Cerebellar cortex (tissue), 1 donor: ENCODE measurements around the gene TNFAIP8.

Experiments
- DNase-seq: peaks from one replicate; pipeline ENCODE4 v3.0.0-alpha.2; 2015; ENCODE audit warnings: low spot score

TNFAIP8 gene

GRCh38 chr5:119347991-119348390 lies 7.8 kb upstream of the TNFAIP8 start:
- DNase-seq, result no peak

- DNase-seq, result no peak
Measured at GRCh38 chr5:119353213-119353612, 2.6 kb upstream of the TNFAIP8 start.

GRCh38 chr5:119353686-119354366 lies 2.0 kb upstream of the TNFAIP8 start:
- no peak for DNase-seq

- DNase-seq, result no peak
Measured at GRCh38 chr5:119354537-119355243, 1.1 kb upstream of the TNFAIP8 start.

- no peak for DNase-seq
Measured at GRCh38 chr5:119355244-119355638, 578 bp upstream of the TNFAIP8 start.

GRCh38 chr5:119356612-119357188 lies 881 bp downstream of the TNFAIP8 start:
- no peak for DNase-seq

- DNase-seq, result no peak
Measured at GRCh38 chr5:119357270-119357669, 1.5 kb downstream of the TNFAIP8 start.

GRCh38 chr5:119357808-119358529 lies 2.1 kb downstream of the TNFAIP8 start:
- no peak for DNase-seq

- DNase-seq, result no peak
Measured at GRCh38 chr5:119358530-119358900, 2.7 kb downstream of the TNFAIP8 start.

- DNase-seq, result no peak
Measured at GRCh38 chr5:119358901-119359603, 3.2 kb downstream of the TNFAIP8 start.

- DNase-seq, result no peak
Measured at GRCh38 chr5:119359737-119360413, 4.1 kb downstream of the TNFAIP8 start.

- no peak for DNase-seq
Measured at GRCh38 chr5:119360905-119361593, 5.2 kb downstream of the TNFAIP8 start.

- DNase-seq, result no peak
Measured at GRCh38 chr5:119361594-119362125, 5.8 kb downstream of the TNFAIP8 start.

- no peak for DNase-seq
Measured at GRCh38 chr5:119362714-119363113, 6.9 kb downstream of the TNFAIP8 start.

- DNase-seq, result no peak
Measured at GRCh38 chr5:119363271-119363670, 7.5 kb downstream of the TNFAIP8 start.

GRCh38 chr5:119363936-119364335 lies 8.1 kb downstream of the TNFAIP8 start:
- no peak for DNase-seq

GRCh38 chr5:119365847-119366539 lies 10.2 kb downstream of the TNFAIP8 start:
- no peak for DNase-seq

- DNase-seq, result no peak
Measured at GRCh38 chr5:119366540-119366881, 10.7 kb downstream of the TNFAIP8 start.

- no peak for DNase-seq
Measured at GRCh38 chr5:119367502-119368237, 11.9 kb downstream of the TNFAIP8 start.
